HPDE6-E6E7 (cell line): ENCODE results near the gene SIX5.

Source experiments
- DNase-seq: peaks from one replicate; pipeline ENCODE4 v3.0.0; 2011; ENCODE audit warnings: missing footprints; ENCODE audit errors: extremely low spot score

The SIX5 gene

DNA sequence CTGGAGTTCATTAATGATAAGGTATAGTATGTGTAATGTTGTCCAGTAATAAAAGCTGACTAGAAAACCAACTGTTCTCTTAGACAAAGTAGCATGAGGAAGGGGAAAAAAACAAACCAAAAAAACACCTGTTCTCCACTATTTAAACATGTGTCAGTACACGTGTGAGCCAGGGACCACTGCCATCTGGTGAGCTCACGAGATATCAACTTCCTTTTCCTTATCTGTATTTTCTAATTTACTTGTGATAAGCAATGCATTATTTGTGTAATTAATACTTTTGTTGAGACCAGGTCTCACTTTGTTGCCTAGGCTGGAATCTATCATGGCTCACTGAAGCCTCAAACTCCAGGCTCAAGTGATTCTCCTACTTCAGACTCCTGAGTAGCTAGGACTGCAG lies 4.3 kb upstream of the SIX5 start:
- no peak for DNase-seq

DNA sequence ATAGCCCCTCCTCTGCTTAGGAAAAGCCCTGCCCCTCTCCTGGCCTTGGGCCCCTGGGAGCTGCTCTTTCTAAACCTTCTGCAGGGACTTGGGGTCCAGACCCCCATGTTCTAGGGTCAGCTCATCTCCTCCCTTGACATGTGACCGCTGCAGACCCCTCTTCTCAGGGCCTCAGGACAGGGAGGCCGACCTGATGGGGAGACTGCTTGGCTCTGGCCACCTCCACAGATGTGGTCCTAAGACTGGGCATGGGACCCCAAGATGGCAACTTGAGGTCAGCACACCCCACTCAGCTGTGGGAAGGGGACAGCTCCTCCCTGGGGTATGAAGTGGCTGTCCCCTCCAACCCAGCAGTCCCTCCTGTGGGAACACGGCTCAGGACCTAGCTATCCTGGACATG lies 3.9 kb upstream of the SIX5 start:
- no peak for DNase-seq

DNA sequence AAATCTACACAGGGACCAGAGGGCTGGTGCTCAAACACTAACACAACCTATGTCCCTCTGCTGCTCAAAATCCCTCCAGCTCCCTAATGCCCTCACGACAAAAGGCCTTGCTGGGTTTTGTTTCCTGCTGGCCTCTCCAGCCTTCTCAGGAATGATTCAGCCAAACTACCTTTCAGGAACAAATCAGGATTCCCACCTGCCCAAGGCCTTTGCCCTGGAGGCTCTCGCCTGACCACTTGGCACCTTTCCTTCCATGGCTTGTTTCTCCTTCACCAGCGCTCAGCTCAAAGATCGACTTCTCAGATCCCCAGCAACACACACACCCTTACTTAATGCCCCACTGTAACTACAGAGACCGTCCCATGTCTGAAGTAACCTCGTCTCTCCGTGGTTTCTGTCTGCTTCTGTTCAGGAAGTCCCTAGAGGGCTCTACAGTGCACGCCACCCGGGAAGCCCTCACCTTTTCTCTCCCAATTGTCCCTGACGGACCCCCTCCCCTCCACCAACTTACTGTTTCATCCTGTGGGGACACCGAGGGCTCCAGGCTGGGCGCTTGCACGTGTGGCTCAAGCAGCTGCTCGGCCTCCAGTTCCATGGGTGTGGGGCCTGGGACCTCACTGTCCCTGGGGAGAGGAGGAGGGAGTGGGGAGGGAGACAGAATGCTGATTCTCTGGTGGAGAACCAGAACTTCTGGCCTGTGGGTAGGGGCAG lies 3.2 kb upstream of the SIX5 start:
- DNase-seq = no peak

DNA sequence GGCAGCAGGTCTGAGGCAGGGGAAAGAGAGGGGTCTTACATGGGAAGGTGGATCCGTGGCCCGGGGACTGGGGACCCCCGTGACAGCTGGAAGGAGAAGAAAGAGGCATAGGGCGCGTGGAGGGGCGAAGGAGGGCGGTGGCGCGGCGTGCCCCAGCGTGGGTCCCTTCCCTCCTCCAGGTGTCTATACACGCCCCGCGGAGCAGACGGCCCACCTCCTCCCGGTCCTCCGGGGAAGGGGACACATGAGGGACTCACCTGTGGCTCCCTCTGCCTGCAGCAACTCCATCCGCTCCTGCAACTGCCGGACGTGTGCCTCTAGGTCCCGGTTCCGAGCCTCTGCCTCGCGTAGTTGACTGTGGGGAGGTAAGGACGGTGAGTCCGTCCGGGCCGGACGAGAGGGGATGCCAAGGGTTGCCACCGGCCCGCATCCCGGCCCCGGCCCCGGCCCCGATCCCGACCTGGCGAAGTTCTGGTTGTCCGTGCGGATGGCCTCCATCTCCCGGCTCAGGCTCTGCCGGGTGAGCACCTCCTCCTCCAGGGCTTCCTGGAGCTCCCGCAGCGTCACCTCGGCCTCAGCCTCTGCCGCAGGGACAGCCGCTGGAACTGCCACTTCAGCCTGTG lies 2.4 kb upstream of the SIX5 start:
- DNase-seq = no peak

DNA sequence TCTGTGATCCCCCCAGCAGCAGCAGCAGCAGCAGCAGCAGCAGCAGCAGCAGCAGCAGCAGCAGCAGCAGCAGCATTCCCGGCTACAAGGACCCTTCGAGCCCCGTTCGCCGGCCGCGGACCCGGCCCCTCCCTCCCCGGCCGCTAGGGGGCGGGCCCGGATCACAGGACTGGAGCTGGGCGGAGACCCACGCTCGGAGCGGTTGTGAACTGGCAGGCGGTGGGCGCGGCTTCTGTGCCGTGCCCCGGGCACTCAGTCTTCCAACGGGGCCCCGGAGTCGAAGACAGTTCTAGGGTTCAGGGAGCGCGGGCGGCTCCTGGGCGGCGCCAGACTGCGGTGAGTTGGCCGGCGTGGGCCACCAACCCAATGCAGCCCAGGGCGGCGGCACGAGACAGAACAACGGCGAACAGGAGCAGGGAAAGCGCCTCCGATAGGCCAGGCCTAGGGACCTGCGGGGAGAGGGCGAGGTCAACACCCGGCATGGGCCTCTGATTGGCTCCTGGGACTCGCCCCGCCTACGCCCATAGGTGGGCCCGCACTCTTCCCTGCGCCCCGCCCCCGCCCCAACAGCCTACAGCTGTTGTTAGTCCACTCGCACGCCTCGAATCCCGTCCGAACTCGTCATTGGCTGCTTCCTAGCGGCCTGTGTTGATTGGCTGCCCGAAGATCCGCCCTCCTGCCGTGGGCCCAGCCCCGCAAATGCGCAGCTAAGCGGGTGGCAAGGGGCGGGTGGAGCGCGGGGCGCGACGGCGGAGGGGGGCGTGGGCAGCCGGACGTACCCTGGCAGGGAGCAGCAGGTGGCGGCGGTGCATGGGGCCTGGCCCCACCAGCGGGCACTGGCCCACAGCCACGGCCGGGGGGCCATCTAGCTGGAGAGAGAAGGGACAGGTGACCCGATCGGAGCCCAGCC lies 1.4 kb upstream of the SIX5 start:
- peak; percentile 96 for DNase-seq

DNA sequence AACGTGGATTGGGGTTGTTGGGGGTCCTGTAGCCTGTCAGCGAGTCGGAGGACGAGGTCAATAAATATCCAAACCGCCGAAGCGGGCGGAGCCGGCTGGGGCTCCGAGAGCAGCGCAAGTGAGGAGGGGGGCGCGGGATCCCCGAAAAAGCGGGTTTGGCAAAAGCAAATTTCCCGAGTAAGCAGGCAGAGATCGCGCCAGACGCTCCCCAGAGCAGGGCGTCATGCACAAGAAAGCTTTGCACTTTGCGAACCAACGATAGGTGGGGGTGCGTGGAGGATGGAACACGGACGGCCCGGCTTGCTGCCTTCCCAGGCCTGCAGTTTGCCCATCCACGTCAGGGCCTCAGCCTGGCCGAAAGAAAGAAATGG lies 754 bp upstream of the SIX5 start:
- DNase-seq = no peak

DNA sequence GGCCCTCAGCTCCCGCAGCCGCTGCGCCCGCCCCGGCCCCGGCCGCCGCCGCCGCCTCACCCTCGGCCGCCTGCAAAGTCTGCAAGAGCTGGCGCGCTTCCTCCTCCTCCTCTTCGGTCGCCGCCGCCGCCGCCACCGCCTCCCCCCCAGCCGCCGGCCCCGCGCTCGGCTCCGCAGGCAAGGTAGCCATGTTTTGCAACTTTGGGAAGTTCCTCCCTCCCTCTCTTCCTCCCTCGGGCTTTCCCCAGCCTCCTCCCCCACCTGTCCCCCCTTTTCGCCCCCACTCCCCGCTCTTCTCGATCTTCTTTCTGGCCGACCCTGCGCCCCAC lies 433 bp downstream of the SIX5 start:
- no peak for DNase-seq

DNA sequence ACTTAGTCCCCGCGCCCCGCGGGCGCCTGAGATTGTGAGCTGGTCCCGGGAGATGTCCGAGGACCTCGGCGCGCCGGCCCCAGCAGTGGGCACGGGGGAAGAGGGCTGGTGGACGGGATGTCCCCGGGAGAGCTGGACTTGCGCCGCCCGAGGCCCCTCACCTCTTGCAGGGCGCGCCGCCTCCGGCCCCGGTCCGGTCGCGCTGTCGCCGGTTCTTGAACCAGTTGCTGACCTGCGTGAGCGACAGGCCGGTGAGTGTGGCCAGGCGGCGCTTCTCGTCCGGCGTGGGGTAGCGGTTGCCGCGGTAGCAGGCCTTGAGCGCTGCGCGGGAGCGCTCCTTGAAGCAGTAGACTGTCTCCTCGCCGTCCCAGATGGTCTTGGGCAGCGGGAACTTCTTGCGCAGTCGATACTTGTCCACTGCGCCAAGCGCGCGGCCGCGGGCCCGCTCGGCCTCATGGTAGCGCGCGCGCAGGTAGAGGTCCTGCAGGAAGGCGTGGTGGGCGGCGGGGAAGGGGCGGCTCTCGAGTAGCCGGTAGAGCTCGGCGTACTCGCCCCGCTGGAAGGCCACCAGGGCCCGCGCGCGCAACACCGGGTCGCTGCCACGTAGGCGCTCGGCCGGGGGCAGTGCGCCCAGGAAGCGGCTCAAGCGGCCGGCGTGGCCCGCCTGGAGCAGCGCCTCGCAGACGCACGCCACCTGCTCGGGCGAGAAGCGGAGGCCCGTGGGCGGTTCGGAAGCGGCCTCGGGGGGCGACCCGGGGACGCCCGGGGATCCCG lies 984 bp downstream of the SIX5 start:
- no peak for DNase-seq

DNA sequence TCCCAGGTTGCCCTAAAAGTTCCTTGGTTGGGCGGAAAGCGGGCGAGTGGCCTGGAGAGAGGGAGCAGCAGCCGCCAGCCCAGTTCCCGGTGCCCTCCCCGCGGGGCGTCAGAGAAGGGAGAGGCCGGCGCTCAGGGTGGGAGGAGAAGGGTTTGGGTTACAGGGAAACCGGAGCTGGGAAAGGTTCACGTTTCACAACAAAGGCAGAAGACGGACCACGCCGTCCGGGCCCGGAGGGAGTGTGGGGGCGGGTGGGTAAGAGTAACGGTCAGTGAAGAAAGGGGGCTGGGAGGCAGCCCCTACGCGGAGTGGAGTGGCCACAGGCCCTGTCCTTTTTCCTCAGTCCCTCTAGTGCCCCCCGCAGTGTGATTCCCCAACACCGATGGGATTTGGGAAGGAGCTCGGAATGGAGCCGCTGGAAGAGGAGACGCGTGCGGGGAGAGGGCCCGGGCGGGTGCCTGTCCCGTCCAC lies 1.6 kb downstream of the SIX5 start:
- DNase-seq = peak; percentile 70

DNA sequence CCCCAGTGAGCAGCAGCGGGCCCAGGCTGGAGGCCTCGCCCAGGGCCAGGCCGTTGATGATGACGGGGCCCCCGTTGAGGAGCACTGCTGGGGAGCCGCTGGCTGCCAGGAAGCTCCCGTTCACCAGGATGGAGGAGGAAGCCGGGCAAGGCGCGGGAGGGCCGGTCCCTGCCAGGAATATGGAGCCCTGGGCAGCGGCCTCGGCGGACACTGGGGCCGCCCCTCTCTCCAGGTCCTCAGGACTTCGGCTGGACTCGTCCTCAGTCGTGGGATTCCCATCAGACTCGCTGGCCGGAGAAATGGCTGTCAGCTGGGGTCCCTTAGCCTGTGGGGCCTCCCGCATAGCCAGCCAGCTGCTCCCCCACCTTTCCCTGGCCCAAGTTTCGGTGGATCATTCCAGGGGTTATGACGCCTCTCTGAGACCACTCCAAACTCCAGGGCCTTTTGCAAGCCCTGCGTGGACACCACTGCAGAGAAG lies 2.1 kb downstream of the SIX5 start:
- no peak for DNase-seq

DNA sequence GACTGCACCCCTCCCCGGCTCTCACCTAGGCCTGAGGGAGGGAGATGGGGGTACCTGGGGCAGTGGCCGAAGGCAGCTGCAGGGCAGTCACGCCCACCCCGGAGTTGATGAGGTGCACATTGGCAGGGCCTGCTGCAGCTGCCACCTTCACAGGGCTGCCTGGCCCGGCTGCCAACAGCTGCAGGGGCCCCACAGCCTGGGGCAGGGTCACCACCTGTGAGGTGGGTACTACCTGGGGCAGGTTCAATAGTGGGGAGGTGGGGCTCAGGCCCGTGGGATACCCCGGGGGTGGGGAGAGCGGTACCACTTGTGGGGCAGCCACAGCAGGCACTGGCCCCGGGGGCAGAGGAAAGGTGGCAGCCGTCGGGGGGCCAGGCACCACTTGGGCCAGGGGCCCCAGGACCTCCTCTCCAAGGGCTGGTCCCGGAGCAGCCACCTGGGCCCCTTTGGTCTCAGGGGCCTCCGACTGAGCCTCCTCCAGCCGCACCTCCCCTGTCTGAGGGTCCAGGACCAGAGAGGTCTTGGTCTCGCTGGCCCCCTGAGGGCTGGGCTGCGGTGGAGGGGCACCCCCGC lies 2.7 kb downstream of the SIX5 start:
- no peak for DNase-seq

DNA sequence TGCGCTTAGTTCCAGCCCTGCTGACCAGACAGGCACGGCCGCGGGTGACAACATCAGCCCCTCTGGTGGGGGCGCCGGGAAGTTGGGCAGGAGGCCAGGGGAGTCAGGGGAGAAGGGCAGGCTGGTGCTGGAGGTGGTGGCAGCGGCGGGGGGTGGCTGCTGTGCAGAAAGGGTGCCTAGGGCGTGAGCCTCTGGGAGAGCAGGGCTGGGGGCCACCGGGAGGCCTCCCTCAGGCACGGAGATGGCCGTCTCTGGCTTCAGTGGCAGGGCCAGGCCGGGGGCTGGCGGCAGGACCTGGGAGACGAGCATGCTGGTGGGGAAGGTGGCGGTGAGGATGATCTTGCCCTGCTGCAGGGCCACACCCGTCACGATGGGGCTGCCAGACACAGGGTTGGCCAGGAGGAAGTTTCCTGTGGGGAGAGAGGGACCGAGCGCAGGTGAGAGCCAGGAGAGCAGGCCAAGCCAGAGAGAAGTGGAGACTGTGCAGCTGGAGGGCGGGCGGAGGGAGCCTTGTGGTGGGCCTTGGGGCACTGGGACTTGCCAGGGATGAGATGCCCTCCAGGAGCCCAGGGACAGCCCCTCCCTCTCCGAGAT lies 3.3 kb downstream of the SIX5 start:
- no peak for DNase-seq

DNA sequence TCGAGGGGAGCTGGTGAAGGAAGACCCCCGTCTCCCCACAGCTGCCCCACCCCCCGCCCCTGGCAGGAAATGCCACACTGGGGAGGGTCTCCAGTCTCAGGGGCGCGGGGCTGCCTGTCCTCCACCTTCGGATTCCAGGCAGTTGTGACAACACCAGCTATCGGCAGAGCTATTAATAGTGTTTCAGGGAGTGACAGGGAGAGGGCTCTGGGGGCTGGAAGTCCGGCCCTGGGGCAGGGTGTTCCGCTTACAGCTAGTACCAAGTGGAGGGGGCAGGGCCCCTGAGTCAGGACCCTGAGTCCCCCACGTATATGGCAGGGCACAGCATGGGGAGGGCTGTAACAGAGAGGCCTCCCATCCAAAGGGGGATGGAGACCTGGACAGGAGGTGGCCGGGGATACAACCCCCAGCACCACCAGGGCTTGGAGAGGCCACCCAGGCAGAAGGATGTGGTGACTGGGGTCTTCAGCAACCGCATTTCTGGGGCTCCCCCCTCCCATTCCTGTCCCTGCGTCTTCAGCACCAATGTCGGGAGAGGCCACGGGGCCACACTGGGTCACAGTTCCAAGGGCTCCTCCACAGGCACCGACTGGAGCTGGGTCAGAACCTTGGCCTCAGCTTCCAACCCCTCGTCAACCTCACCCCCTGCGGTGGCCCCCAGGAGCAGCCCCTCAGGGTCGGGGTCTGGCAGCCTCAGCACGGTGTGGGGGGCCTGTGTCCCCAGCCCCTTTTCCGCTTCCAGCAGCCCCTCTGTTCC lies 3.9 kb downstream of the SIX5 start:
- DNase-seq = no peak

DNA sequence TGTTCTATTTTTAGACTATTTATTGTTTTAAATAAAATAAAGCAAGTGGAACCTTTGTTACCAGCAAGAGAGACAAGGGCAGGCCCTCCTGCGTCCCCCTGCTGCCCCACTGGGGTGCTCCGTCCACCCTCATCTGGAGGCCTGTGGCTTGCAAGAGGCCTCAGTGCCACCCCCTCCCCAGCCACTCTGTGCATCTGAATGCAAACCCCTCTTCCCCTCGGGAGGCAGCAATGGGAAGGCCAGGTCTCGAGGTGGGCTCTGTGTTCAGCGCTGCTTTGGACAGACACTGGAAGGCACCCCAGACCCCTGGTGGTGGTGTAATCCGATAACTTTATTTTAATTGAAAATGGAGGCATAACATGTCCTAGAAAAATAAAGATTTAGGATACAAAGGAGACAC lies 4.6 kb downstream of the SIX5 start:
- DNase-seq = no peak

DNA sequence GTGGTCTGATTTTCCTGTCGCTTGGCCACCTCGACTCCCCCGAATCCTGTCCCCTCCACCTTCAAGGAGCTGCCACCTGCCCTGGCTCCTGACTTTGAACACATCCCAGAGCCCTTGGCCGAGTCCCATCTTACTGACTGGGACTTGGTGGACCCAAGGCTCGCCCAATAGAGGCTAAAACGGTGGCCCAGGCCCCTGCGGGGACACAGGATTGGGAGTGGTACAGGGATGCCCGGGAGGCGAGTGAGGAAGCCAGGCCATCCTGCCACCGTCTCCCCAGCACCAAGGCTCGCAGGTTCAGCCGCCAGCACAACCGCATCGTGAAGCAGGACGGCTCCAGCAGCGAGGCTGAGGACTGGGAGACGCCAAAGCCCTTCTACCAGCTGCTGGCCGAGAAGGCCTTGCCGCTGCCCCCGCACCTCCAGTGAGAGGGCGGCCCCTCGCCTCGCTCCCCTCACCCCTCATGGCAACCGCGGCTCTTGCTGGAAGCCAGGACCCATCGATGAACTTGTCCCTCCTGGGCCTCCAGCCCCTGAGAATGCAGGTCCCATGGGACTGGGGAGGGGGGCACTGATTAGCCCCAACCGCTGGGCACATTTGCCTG lies 5.3 kb downstream of the SIX5 start:
- DNase-seq = no peak

DNA sequence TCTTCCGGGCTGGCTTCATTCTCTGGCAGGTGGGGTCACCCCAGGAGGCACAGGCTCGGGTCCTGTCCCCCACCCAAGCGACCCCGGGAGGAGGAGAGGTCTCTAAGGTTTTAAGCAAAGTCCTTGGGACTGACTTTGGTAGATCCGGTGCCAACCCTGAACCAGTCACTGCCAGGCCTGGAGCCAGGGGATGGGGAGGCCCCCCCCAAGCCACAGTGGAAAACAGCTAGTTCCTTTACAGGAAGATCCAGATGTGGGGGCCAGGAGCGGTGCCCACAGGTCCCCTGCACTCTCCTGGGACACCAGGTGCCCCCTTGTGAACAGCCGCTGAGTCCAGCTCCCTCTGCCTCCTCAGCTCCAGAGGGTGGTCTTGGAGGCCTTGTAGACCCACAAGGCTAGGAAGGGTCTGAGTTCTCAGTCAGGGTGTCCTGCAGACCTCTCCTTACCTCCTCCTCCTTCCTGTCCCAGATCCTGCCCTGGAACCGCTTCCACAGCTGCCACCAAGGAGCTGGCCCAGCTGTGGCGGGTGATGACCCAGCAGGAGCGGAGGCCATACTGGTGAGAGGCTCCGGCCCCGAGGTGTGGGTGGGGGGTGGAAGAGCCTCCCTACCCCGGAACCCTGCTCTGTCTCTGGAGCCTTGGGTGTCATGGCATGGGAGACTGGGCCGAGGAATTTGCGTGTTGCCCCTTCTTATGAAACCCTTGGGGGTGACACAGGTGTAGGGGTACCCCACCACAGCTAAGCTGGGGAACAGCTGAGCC lies 6.0 kb downstream of the SIX5 start:
- DNase-seq = no peak

DNA sequence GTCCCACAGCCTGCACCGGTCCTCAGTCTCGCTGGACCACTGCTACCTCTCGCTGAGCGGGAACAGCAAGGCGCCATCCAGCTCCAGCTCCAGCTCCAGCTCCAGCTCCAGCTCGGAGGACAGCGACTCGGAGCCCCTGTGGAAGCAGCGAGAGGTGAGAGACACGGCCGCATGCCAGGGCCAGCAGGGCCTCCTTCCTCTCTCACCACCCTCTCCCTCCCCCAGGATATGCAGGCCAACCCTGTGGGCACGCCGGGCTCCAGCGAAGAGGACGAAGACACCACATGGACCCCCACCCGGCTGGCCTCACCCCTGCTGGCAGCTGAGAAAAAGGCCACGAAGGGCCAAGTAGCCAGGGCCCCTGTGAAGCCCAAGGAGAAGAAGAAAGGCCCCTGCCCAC lies 7.3 kb downstream of the SIX5 start:
- DNase-seq = no peak

DNA sequence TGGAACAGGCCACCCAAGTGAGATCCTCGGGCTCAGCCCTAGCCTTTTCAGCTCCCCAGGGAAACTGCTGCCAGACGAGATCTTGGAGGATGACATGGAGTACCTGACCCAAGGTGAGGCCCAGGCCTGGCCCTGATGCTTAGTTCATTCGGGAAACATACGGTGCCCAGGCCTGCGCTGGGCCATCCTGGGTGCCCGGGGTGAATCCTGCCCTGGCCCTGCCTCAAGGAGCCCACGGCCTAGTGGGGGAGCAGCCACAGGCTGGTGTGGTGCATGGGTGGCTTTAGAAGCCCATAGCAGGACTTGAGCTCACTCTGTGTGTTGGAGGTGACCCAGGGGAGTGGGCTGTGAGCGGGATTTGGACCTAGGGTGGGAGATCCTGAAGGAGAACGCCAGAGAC lies 10.1 kb downstream of the SIX5 start:
- no peak for DNase-seq

DNA sequence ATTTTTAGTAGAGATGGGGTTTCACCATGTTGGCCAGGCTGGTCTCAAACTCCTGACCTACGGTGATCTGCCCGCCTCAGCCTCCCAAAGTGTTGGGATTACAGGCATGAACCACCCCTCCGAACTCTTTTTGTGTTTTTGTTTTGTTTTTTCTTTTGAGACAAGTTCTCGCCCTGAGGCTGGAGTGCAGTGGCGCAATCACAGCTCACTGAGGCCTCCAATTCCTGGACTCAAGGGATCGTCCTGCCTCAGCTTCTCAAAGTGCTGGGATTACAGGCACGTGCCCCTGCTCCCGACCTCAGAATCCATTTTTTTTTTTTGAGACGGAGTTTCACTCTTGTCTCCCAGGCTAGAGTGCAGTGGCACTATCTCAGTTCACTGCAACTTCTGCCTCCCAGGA lies 11.4 kb downstream of the SIX5 start:
- no peak for DNase-seq
